ENCODE data around the gene LHX6. TPM values are rescaled to one million over a fixed set of nuclear protein-coding genes. Genes with fewer than 3 reads are reported as not detected.

Gene LHX6
- total and polyA plus RNA-seq, 2 experiments from 2014 or later: not detected

- 81 to 84% methylated on average over 7 of the region's 7 CpGs for WGBS, 2 experiments (ENCODE audit: low coverage in 1 of 2, low lambda C conversion rate in 2 of 2, missing lambda C conversion rate in 2 of 2)
- H4K20me1 ChIP-seq (ENCODE audit: insufficient read depth): no peaks in the 10 kb centered on the region
- 0 out of 2 replicates have a peak, but pooled peaks cover 4% of the 10 kb centered on the region for H3K36me3 ChIP-seq (ENCODE audit: low read depth)
- H3K4me3 ChIP-seq: no peak overlapping the region
- H3K9me2 ChIP-seq (ENCODE audit: insufficient read depth): no peaks in the 10 kb centered on the region
- H3K79me2 ChIP-seq (ENCODE audit: insufficient read depth): no peaks in the 10 kb centered on the region
- no peak for DNase-seq
- peaks cover 17% of the 10 kb centered on the region for H3K27me3 ChIP-seq (replicated peaks; ENCODE audit: insufficient read depth)
- H3F3A ChIP-seq (ENCODE audit: insufficient read depth): peaks cover 17% of the 10 kb centered on the region
- no peak overlapping the region for H3K9ac ChIP-seq
- H3K4me2 ChIP-seq (ENCODE audit: unreplicated experiment): no peak overlapping the region
- H2AFZ ChIP-seq: no peak overlapping the region
- TF ChIP-seq EZH2 (IDR thresholded peaks at IDR 0.05; ENCODE audit: insufficient read depth, poor library complexity, severe bottlenecking) (no peak), EZH2phosphoT487 (IDR thresholded peaks at IDR 0.05; ENCODE audit: insufficient read depth, low read depth) (no peak)
- H3K9me3 ChIP-seq (ENCODE audit: low read depth): no peaks in the 10 kb centered on the region
- H3K27ac ChIP-seq: no peak overlapping the region
- in situ Hi-C loops (cut with MboI): no loop called here
- no peaks in the 10 kb centered on the region for H3K4me1 ChIP-seq (ENCODE audit: insufficient read depth)
These were observed 5.4 kb upstream of the LHX6 start for GRCh38 chr9:122234022-122234748.

- H3K27ac ChIP-seq: no peak overlapping the region
- TF ChIP-seq EZH2 (IDR thresholded peaks at IDR 0.05; ENCODE audit: insufficient read depth, poor library complexity, severe bottlenecking) (no peak), EZH2phosphoT487 (IDR thresholded peaks at IDR 0.05; ENCODE audit: insufficient read depth, low read depth) (no peak)
- no peaks in the 10 kb centered on the region for H3K36me3 ChIP-seq (ENCODE audit: low read depth)
- in situ Hi-C loops (cut with MboI): no loop called here
- H3K4me1 ChIP-seq (ENCODE audit: insufficient read depth): peaks cover 3% of the 10 kb centered on the region; the same call in 1 of the 2 replicates
- H3K9me2 ChIP-seq (ENCODE audit: insufficient read depth): no peaks in the 10 kb centered on the region
- no peaks in the 10 kb centered on the region for H3K79me2 ChIP-seq (ENCODE audit: insufficient read depth)
- no peak overlapping the region for H3K9ac ChIP-seq
- H4K20me1 ChIP-seq (ENCODE audit: insufficient read depth): no peaks in the 10 kb centered on the region
- peaks cover 13% of the 10 kb centered on the region for H3F3A ChIP-seq (ENCODE audit: insufficient read depth)
- DNase-seq: no peak
- no peak overlapping the region for H3K4me3 ChIP-seq
- no peak overlapping the region for H3K4me2 ChIP-seq (ENCODE audit: unreplicated experiment)
- no peaks in the 10 kb centered on the region for H3K9me3 ChIP-seq (ENCODE audit: low read depth)
- H2AFZ ChIP-seq: no peak overlapping the region
- WGBS, 2 experiments (ENCODE audit: low coverage in 1 of 2, low lambda C conversion rate in 2 of 2, missing lambda C conversion rate in 2 of 2): 56 to 59% methylated on average over 6 of the region's 6 CpGs
- H3K27me3 ChIP-seq (replicated peaks; ENCODE audit: insufficient read depth): peaks cover 27% of the 10 kb centered on the region
These were observed 4.1 kb upstream of the LHX6 start for GRCh38 chr9:122232796-122233306.

- TF ChIP-seq EZH2 (IDR thresholded peaks at IDR 0.05; ENCODE audit: insufficient read depth, poor library complexity, severe bottlenecking) (no peak), EZH2phosphoT487 (IDR thresholded peaks at IDR 0.05; ENCODE audit: insufficient read depth, low read depth) (no peak)
- Histone ChIP-seq H3K4me1 (ENCODE audit: insufficient read depth) (peaks cover 3% of the 10 kb centered on the region; the same call in 1 of the 2 replicates), H3K36me3 (ENCODE audit: low read depth) (no peaks in the 10 kb centered on the region), H3K79me2 (ENCODE audit: insufficient read depth) (no peaks in the 10 kb centered on the region), H3K9me3 (ENCODE audit: low read depth) (no peaks in the 10 kb centered on the region), H3K4me2 (ENCODE audit: unreplicated experiment) (no peak overlapping the region), H2AFZ (no peak overlapping the region), H3K9me2 (ENCODE audit: insufficient read depth) (no peaks in the 10 kb centered on the region), H4K20me1 (ENCODE audit: insufficient read depth) (no peaks in the 10 kb centered on the region), H3K4me3 (no peak overlapping the region), H3K9ac (no peak overlapping the region), H3K27me3 (replicated peaks; ENCODE audit: insufficient read depth) (peaks cover 60% of the 10 kb centered on the region), H3F3A (ENCODE audit: insufficient read depth) (peaks cover 9% of the 10 kb centered on the region), H3K27ac (no peak overlapping the region)
- no peak for DNase-seq
- in situ Hi-C loops (cut with MboI): no loop called here
- 26 to 27% methylated on average over 4 of the region's 4 CpGs for WGBS, 2 experiments (ENCODE audit: low coverage in 1 of 2, low lambda C conversion rate in 2 of 2, missing lambda C conversion rate in 2 of 2)
These were observed 704 bp upstream of the LHX6 start for GRCh38 chr9:122229485-122229837.

GRCh38 chr9:122228191-122228567 is 578 bp downstream of the LHX6 start:
- peak overlapping the region; percentile 60 for H2AFZ ChIP-seq
- H3K4me1 ChIP-seq (ENCODE audit: insufficient read depth): peaks cover 3% of the 10 kb centered on the region; the same call in 1 of the 2 replicates
- peak overlapping the region; percentile 53 for H3K4me3 ChIP-seq
- peaks cover 73% of the 10 kb centered on the region for H3K27me3 ChIP-seq (replicated peaks; ENCODE audit: insufficient read depth)
- H3K9me2 ChIP-seq (ENCODE audit: insufficient read depth): no peaks in the 10 kb centered on the region
- peak overlapping the region; percentile 61 for H3K4me2 ChIP-seq (ENCODE audit: unreplicated experiment)
- H3K9ac ChIP-seq: no peak overlapping the region
- H3K36me3 ChIP-seq (ENCODE audit: low read depth): no peaks in the 10 kb centered on the region
- H4K20me1 ChIP-seq (ENCODE audit: insufficient read depth): no peaks in the 10 kb centered on the region
- no peak overlapping the region for H3K27ac ChIP-seq
- H3F3A ChIP-seq (ENCODE audit: insufficient read depth): peaks cover 9% of the 10 kb centered on the region
- no peaks in the 10 kb centered on the region for H3K9me3 ChIP-seq (ENCODE audit: low read depth)
- DNase-seq: peak; percentile 32
- H3K79me2 ChIP-seq (ENCODE audit: insufficient read depth): no peaks in the 10 kb centered on the region
- in situ Hi-C loops (cut with MboI): no loop called here
- 2 to 3% methylated on average over 26 to 38 of the region's 38 CpGs for WGBS, 2 experiments (ENCODE audit: low coverage in 1 of 2, low lambda C conversion rate in 2 of 2, missing lambda C conversion rate in 2 of 2)
- peak; percentile 90 for TF ChIP-seq EZH2phosphoT487 (IDR thresholded peaks at IDR 0.05; ENCODE audit: insufficient read depth, low read depth)
- peak; percentile 95 for TF ChIP-seq EZH2 (IDR thresholded peaks at IDR 0.05; ENCODE audit: insufficient read depth, poor library complexity, severe bottlenecking)
